Epithelial cell of proximal tubule (primary cell): ENCODE data around the gene PRDX1. TPM values are rescaled to one million over a fixed set of nuclear protein-coding genes. Genes with fewer than 3 reads are reported as not detected.
A peak's percentile ranks its signal among the peaks of the same experiment; 100 is the strongest.

Source experiments
- DNase-seq: peaks from one replicate; pipeline ENCODE4 v3.0.0-alpha.2; 2011; ENCODE audit warnings: low read depth
- H3K4me3 ChIP-seq: 2 replicates; pipeline ENCODE4 v1.5.1; 2011; ENCODE audit warnings: low read depth, mild to moderate bottlenecking, low read length
- total RNA-seq: library from RNA; depleted of rRNA; stranded (reverse); fragments of >200 nt; gene quantifications from 2 replicates; pipeline ENCODE4 v1.2.3, GENCODE V29; 2015
- TF ChIP-seq, protein P1 (sequence below): conservative IDR thresholded peaks from 2 replicates; pipeline ENCODE4 v1.5.1; 2012; ENCODE audit warnings: low read depth, mild to moderate bottlenecking, low read length

The PRDX1 gene
- total RNA-seq, 1 donor from 2014 or later = 824 TPM

- DNase-seq = no peak
- TF ChIP-seq, protein P1, sequence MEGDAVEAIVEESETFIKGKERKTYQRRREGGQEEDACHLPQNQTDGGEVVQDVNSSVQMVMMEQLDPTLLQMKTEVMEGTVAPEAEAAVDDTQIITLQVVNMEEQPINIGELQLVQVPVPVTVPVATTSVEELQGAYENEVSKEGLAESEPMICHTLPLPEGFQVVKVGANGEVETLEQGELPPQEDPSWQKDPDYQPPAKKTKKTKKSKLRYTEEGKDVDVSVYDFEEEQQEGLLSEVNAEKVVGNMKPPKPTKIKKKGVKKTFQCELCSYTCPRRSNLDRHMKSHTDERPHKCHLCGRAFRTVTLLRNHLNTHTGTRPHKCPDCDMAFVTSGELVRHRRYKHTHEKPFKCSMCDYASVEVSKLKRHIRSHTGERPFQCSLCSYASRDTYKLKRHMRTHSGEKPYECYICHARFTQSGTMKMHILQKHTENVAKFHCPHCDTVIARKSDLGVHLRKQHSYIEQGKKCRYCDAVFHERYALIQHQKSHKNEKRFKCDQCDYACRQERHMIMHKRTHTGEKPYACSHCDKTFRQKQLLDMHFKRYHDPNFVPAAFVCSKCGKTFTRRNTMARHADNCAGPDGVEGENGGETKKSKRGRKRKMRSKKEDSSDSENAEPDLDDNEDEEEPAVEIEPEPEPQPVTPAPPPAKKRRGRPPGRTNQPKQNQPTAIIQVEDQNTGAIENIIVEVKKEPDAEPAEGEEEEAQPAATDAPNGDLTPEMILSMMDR = no peak
- no peak overlapping the region for H3K4me3 ChIP-seq
These were observed 20.2 kb downstream of the PRDX1 start for GRCh38 chr1:45501505-45501859.

DNA sequence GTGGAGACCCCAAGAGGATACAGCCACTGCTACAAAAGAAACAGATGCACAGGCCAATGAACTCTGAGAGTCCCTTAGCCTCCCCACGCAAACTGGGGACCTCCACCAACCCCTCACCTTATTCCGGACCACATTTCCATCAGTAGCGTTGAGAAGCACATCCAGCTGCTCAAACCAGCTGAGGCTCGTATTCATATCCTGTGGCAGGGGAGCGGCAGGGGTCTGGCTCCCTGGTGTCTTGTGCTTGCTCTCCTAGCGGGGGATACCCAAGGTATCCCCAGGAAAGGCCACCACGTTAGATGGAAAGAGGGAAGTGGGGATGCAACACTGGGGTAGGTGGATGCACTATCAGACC, 22.3 kb downstream of the PRDX1 start:
- TF ChIP-seq, protein P1 = no peak
- no peak for DNase-seq
- peak overlapping the region; percentile 56 for H3K4me3 ChIP-seq

GRCh38 chr1:45498279-45498678, 23.4 kb downstream of the PRDX1 start:
- no peak for DNase-seq
- TF ChIP-seq, protein P1 = no peak
- no peak overlapping the region for H3K4me3 ChIP-seq

- H3K4me3 ChIP-seq = no peak overlapping the region
- TF ChIP-seq, protein P1 = peak; percentile 62
- no peak for DNase-seq
These were observed 28.5 kb downstream of the PRDX1 start for GRCh38 chr1:45493116-45493697.

GRCh38 chr1:45492691-45493090, 29.0 kb downstream of the PRDX1 start:
- DNase-seq = no peak
- TF ChIP-seq, protein P1 = no peak
- no peak overlapping the region for H3K4me3 ChIP-seq

GRCh38 chr1:45491487-45492260, 30.0 kb downstream of the PRDX1 start:
- H3K4me3 ChIP-seq = peak overlapping the region; percentile 26
- TF ChIP-seq, protein P1 = no peak

More at GRCh38 chr1:45491487-45492260, 30.0 kb downstream of the PRDX1 start:
- no peak for DNase-seq
